Stimulated activated CD8-positive, alpha-beta memory T cell treated with anti-CD3 and anti-CD28 coated beads, Interleukin-7, amount 100 ng/mL, for 48 hours (primary cell): ENCODE results near the gene PIK3CD.

Experiments used
- DNase-seq, 2 donors: peaks; one replicate each; pipeline ENCODE4 v3.0.0-alpha.2; 2020; ENCODE audit warnings: low read depth in 1 of 2; ENCODE audit errors: extremely low read depth in 1 of 2

The PIK3CD gene

GRCh38 chr1:9763914-9764313, 112.4 kb downstream of the PIK3CD start:
- DNase-seq: no peak

- DNase-seq: no peak
Measured at GRCh38 chr1:9764550-9764949, 113.0 kb downstream of the PIK3CD start.

- DNase-seq: no peak
Measured at GRCh38 chr1:9766759-9767442, 115.4 kb downstream of the PIK3CD start.

GRCh38 chr1:9767964-9768668, 116.6 kb downstream of the PIK3CD start:
- DNase-seq: peak in 1 of 2 donors; percentile 9

- DNase-seq: no peak
Measured at GRCh38 chr1:9768983-9769382, 117.5 kb downstream of the PIK3CD start.

- DNase-seq: no peak
Measured at GRCh38 chr1:9770298-9770697, 118.8 kb downstream of the PIK3CD start.

GRCh38 chr1:9774712-9775679, 123.5 kb downstream of the PIK3CD start:
- no peak for DNase-seq

- no peak for DNase-seq
Measured at GRCh38 chr1:9776685-9777084, 125.2 kb downstream of the PIK3CD start.
